Sigmoid colon (tissue), 4 donors: Measurements from ENCODE around the gene TSPAN18.

Experiments used
- EP300 ChIP-seq, 4 donors: sonication (generic); formaldehyde crosslinking; IDR thresholded peaks; one replicate each; pipeline ENCODE4 v1.6.1; 2017; ENCODE audit warnings: antibody characterized with exemption in 4 of 4
- POLR2AphosphoS5 ChIP-seq, 4 donors: sonication (generic); formaldehyde crosslinking; IDR thresholded peaks; one replicate each; pipeline ENCODE4 v1.6.1; 2017; ENCODE audit warnings: antibody characterized with exemption in 4 of 4
- TF ChIP-seq, protein P1 (sequence below), 4 experiments: fragments of 450-650 bp in 3 of 4; fragments of 200-600 bp in 1 of 4; IDR thresholded peaks; one replicate each; pipeline ENCODE4 v1.5.1; 2016 to 2019; ENCODE audit warnings: antibody characterized with exemption in 4 of 4, mild to moderate bottlenecking in 3 of 4, moderate library complexity in 2 of 4

DNA sequence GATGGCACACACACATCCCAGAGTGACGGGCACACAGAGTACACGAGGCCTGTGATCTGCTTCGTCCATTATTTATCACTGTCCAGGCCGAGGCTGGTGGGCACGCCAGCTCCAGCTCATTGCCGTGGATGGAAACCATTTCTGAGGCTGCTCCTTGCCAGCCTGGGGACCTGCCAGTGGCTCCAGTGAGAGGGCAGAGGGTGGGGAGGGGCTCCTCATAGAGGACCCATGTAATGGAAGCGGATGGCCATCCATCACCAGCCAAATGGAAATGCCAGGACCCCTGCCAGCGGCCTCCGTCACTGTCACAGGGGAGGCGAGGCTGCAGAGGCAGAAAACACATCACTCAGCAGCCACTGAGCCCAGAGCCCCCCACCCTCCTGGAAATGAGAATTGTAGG, 188.2 kb downstream of the TSPAN18 start:
- TF ChIP-seq, protein P1, sequence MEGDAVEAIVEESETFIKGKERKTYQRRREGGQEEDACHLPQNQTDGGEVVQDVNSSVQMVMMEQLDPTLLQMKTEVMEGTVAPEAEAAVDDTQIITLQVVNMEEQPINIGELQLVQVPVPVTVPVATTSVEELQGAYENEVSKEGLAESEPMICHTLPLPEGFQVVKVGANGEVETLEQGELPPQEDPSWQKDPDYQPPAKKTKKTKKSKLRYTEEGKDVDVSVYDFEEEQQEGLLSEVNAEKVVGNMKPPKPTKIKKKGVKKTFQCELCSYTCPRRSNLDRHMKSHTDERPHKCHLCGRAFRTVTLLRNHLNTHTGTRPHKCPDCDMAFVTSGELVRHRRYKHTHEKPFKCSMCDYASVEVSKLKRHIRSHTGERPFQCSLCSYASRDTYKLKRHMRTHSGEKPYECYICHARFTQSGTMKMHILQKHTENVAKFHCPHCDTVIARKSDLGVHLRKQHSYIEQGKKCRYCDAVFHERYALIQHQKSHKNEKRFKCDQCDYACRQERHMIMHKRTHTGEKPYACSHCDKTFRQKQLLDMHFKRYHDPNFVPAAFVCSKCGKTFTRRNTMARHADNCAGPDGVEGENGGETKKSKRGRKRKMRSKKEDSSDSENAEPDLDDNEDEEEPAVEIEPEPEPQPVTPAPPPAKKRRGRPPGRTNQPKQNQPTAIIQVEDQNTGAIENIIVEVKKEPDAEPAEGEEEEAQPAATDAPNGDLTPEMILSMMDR (IDR thresholded peaks at IDR 0.05), result no peak
- no peak for TF ChIP-seq POLR2AphosphoS5 (IDR thresholded peaks at IDR 0.05)
- TF ChIP-seq EP300 (IDR thresholded peaks at IDR 0.05), result no peak
